GM12864 (cell line): Measurements from ENCODE around the gene MAPK8IP3.
A peak's percentile ranks its signal among the peaks of the same experiment; 100 is the strongest.

Experiments
- DNase-seq: peaks from one replicate; pipeline ENCODE4 v3.0.0-alpha.2; 2011; ENCODE audit warnings: low read depth
- H3K4me3 ChIP-seq: 2 replicates; pipeline ENCODE4 v1.5.1; 2011; ENCODE audit warnings: mild to moderate bottlenecking, low read depth, low read length, control low read depth
- TF ChIP-seq, protein P1 (sequence below): IDR thresholded peaks from 2 replicates; pipeline ENCODE4 v1.5.1; 2011; ENCODE audit warnings: low read depth, mild to moderate bottlenecking, moderate library complexity, low read length, control low read depth, inconsistent platforms; ENCODE audit errors: missing control alignments

MAPK8IP3 gene

DNA sequence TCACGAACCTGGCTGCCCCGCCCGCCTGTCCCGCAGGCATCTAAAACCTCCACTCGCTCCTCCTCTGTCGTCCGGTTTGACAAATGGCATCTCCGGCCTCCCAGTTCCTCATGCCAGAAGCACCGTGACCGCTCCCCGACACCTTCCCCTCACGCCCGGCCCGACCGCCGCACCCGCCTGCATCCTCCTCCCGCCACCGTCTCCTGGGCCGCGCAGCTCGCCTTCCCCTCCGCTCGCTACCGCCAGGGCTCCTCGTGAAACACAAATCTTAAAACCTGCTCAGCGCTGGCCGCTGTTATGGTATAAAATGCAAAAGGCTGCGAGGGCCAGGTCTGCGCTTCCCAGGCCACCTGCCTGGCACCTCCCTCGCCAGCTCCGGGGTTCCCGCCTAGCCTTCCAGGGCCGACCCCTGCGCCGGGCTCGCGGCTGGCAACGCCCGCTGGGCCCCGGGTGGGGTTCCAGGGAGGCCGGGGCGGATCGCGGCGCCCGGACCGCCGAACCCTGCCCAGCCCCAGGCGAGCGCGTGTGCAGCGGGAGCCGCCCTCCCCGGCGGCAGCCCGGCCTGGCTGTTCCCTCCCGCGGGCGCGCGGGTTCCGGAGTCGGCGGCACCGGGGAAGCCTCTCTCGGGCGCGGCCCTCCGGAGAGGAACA lies 75.9 kb downstream of the MAPK8IP3 start:
- no peak for DNase-seq
- TF ChIP-seq, protein P1, sequence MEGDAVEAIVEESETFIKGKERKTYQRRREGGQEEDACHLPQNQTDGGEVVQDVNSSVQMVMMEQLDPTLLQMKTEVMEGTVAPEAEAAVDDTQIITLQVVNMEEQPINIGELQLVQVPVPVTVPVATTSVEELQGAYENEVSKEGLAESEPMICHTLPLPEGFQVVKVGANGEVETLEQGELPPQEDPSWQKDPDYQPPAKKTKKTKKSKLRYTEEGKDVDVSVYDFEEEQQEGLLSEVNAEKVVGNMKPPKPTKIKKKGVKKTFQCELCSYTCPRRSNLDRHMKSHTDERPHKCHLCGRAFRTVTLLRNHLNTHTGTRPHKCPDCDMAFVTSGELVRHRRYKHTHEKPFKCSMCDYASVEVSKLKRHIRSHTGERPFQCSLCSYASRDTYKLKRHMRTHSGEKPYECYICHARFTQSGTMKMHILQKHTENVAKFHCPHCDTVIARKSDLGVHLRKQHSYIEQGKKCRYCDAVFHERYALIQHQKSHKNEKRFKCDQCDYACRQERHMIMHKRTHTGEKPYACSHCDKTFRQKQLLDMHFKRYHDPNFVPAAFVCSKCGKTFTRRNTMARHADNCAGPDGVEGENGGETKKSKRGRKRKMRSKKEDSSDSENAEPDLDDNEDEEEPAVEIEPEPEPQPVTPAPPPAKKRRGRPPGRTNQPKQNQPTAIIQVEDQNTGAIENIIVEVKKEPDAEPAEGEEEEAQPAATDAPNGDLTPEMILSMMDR: no peak

GRCh38 chr16:1782408-1783264 lies 76.6 kb downstream of the MAPK8IP3 start, which contains the start of the genes NUBP2 and SPSB3:
NUBP2 (plus strand) TSS chr16:1782960; CDS start chr16:1783021, 61 bp downstream.
SPSB3 (minus strand) TSS chr16:1782571; CDS start chr16:1781483, 1,088 bp downstream.
- TF ChIP-seq, protein P1: no peak
- H3K4me3 ChIP-seq: peak within 1 kb of the TSS; percentile 97
- DNase-seq: peak; percentile 99

More for the DNA sequence above, 75.9 kb downstream of the MAPK8IP3 start:
- H3K4me3 ChIP-seq: peak overlapping the region; percentile 85

DNA sequence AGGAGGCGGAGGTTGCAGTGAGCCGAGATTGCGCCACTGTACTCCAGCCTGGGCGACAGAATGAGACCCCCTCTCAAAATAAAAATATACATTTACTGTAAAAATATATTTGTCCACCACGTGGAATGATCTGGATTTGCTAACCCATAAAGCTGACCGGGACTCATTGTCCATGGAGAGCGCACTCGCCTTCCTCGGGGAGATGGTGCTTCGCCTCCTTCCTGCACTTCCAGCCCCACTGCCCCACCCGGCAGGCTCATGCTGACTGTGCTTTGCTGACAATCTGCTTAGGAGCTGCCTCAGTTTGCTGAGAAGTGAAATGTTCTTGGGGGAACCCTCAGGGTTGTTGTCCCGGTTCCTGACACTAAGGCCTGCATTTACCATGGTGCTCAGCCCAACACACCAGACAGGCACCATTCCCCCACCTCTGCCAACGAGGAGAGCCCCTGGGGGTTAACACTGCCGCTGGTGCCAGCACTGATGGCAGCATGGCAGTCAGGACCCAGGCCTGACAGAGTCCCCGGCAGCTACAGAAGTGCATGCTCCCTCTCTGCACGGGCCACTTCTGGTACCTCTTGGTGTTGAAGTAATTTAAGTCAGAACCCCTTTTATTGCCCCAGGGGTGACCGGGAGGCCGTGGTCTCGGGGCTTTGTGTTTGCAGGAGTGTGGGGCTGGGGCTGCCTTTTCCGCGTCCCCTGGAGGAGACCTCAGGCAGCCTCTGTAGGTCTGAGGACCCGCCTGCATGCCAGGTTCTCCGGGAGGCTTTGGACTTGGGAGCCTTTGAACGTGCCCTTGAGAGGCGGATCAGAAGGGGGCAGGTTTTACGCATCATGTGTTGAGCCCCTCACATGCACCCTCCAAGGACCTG lies 79.2 kb downstream of the MAPK8IP3 start:
- no peak overlapping the region for H3K4me3 ChIP-seq
- TF ChIP-seq, protein P1: no peak
- no peak for DNase-seq

- no peak overlapping the region for H3K4me3 ChIP-seq
- TF ChIP-seq, protein P1: no peak
- DNase-seq: no peak
Observed at GRCh38 chr16:1785846-1786170, 79.8 kb downstream of the MAPK8IP3 start.

DNA sequence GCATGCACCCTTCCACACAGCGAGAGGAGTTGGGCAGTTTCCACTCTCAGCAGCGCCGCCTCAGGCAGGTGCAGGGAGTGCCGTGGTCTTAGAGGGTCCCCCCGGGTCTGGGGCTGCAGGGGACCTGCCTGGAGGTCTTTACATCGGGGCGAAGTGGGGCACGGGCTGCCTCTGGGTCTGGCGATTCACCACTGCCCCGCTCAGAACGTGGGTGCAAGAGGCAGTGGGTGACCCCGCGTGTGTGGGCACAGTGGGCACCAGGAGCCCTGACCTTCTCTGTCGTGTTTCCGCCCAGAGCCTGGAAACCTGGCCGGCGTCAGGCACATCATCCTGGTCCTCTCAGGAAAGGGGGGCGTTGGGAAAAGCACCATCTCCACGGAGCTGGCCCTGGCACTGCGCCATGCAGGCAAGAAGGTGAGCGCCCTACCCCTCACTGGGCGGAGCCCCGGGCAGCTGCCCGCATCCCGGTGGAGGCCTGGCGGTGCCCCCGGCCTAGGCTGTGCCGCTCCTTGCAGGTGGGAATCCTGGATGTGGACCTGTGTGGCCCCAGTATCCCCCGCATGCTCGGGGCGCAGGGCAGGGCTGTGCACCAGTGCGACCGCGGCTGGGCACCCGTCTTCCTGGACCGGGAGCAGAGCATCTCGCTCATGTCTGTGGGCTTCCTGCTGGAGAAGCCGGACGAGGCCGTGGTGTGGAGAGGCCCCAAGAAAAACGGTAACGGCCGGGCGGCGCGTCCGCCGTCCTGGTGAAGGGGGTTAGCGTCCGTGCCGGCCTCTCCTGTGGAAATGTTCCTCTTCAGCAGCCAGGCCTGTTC lies 80.5 kb downstream of the MAPK8IP3 start:
- no peak for DNase-seq
- no peak overlapping the region for H3K4me3 ChIP-seq
- TF ChIP-seq, protein P1: no peak

DNA sequence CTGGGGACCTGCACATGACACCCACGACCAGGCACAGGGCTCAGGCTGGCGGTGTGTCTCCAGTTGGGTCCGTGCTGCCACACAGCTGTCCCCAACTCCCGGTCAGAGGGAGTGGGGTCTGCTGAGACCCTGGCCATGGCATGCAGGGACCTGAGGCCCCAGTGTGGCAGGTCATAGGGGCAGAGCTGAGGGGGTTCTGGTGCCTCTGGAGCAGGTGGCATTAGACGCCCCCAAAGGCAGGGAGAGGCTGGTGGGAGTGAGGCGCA lies 81.0 kb downstream of the MAPK8IP3 start:
- TF ChIP-seq, protein P1: no peak
- no peak overlapping the region for H3K4me3 ChIP-seq

More for the DNA sequence above, 81.0 kb downstream of the MAPK8IP3 start:
- no peak for DNase-seq
